Coronary artery (tissue), 2 donors: ENCODE measurements around the gene BHLHA9.
"Not testable (repeated sequence)": the region's sequence is repeated elsewhere in the genome, so short reads cannot be mapped to it uniquely, and the experiment has no call there.

ENCODE experiments used
- DNase-seq: peaks from one replicate; pipeline ENCODE4 v3.0.0-alpha.2; 2017; ENCODE audit warnings: low spot score
- H3K27ac ChIP-seq, 2 donors: fragments of 200-600 bp; sonication (generic); one replicate each; pipeline ENCODE4 v1.5.1; 2016 to 2019
- H3K4me3 ChIP-seq: fragments of 200-600 bp; sonication (generic); 2 replicates; pipeline ENCODE4 v1.5.1; 2016; ENCODE audit warnings: mild to moderate bottlenecking, moderate library complexity
- CTCF ChIP-seq: fragments of 200-600 bp; sonication (generic); IDR thresholded peaks from one replicate; pipeline ENCODE4 v1.5.1; 2019; ENCODE audit warnings: antibody characterized with exemption

Gene BHLHA9

DNA sequence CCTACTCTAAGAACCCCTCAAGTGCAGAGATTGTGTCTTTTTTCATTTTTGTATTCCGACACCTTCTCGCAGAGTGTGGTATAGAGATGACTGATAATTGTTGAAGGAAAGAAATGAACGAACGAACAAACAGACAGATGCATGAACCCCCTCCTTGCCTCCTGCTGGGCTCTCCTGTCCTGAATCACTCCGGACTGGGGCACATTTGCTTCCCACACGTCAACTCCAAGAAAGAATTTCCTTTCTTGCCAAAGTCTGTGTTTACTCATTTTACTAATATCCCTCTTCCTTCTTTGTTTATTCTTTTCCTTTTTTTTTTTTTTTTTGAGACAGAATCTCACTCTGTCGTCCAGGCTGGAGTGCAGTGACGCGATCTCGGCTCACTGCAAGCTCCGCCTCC lies 37.5 kb upstream of the BHLHA9 start:
- no peak for TF ChIP-seq CTCF
- Histone ChIP-seq H3K27ac (no peak overlapping the region), H3K4me3 (no peak overlapping the region)
- DNase-seq: no peak

DNA sequence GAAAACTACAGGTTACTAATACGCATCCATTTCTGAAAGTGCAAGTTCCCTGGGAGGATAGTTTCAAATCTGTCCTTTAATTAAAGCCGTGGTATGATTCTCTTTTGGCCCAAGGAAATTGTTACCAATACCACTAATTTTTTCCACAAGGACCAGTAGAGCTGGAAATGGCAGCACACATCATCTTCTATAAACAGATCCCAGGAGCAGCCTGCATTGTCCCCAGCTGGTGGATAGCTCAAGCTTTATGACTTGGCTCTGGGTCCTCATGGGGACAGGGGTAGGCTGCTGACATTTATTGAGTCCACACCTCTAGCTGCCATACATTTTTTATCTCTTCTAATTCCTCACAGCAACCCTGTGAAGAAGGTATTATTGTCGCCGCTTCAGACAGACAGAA lies 35.8 kb upstream of the BHLHA9 start:
- no peak for DNase-seq
- TF ChIP-seq CTCF: no peak
- Histone ChIP-seq H3K27ac (no peak overlapping the region), H3K4me3 (no peak overlapping the region)

- TF ChIP-seq CTCF: no peak
Measured at GRCh38 chr17:1237471-1237870, 32.8 kb upstream of the BHLHA9 start.

GRCh38 chr17:1239210-1239609 lies 31.0 kb upstream of the BHLHA9 start:
- Histone ChIP-seq H3K27ac (no peak overlapping the region), H3K4me3 (no peak overlapping the region)
- no peak for TF ChIP-seq CTCF
- DNase-seq: no peak

More at GRCh38 chr17:1237471-1237870, 32.8 kb upstream of the BHLHA9 start:
- no peak for DNase-seq
- Histone ChIP-seq H3K27ac (no peak overlapping the region), H3K4me3 (no peak overlapping the region)

DNA sequence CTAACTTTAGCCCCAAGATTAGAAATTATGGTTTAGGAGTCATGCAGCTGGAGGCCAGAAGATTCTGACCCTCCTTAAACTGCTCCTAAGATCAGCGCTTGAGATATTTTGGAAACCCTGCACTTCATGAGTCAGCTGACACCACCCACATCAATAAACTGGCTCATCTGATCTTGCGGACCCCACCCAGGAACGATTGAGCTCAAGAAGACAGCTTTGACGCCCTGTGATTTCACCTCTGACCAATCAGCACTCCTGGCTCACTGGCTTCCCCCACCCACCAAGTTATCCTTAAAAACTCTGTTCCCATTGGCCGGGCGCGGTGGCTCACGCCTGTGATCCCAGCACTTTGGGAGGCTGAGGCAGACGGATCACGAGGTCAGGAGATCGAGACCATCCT lies 29.8 kb upstream of the BHLHA9 start:
- not testable (repeated sequence) for H3K4me3 ChIP-seq, H3K27ac ChIP-seq, DNase-seq

GRCh38 chr17:1241929-1242328 lies 28.3 kb upstream of the BHLHA9 start:
- TF ChIP-seq CTCF: no peak
- no peak overlapping the region for H3K27ac ChIP-seq
- DNase-seq: no peak
- no peak overlapping the region for H3K4me3 ChIP-seq

- Histone ChIP-seq H3K4me3 (no peak overlapping the region), H3K27ac (peak overlapping the region in 1 of 2 donors; percentile 28)
- no peak for DNase-seq
- no peak for TF ChIP-seq CTCF
Measured at GRCh38 chr17:1244606-1245012, 25.6 kb upstream of the BHLHA9 start.
